Measurements from ENCODE around the gene CLDN11. TPM values are rescaled to one million over a fixed set of nuclear protein-coding genes. Genes with fewer than 3 reads are reported as not detected.
A peak's percentile ranks its signal among the peaks of the same experiment; 100 is the strongest.

Gene CLDN11
- total and polyA plus RNA-seq, 7 experiments from 2014 or later, result not detected

DNA sequence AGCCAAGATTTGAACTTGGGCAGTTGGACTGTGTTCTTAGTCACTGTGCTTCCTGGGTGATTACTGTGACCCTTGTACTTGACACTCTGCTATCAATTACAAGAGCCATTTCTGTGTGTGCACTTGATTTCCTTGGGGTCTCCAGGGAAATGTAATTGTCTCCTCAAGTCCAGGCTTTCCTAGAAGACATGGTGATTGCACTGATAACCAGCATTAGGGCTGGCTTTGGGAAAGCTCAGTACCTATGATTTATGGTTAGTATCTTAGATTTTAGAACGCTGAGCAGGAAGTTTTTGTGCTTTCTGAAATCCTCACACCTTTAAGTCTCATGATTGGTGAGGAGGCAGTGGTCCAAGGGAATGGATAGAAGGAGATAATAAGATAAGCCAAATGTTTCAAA lies 1.6 kb upstream of the CLDN11 start:
- Histone ChIP-seq H3K4me3 (ENCODE audit: low read length) (no peak overlapping the region), H3K4me1 (ENCODE audit: control insufficient read depth in 2 of 2, insufficient read depth in 2 of 2, low read length in 2 of 2) (peaks cover 6 to 11% of the 10 kb centered on the region in 2 donors), H3K27me3 (ENCODE audit: control insufficient read depth in 2 of 2, insufficient read depth in 2 of 2, low read length in 2 of 2) (peaks cover 0 to 16% of the 10 kb centered on the region in 2 donors), H3K36me3 (ENCODE audit: control insufficient read depth in 2 of 3, insufficient read depth in 3 of 3, low read length in 3 of 3) (no peaks in the 10 kb centered on the region), H3K27ac (ENCODE audit: low read depth, low read length) (no peak overlapping the region), H3K9me3 (ENCODE audit: control insufficient read depth in 2 of 3, low read length in 3 of 3) (no peaks in the 10 kb centered on the region)
- Mint-ChIP-seq H3K27me3 (peaks cover 28 to 67% (median 30%) of the 10 kb centered on the region in 5 donors), H3K4me1 (peaks cover 11 to 24% (median 12%) of the 10 kb centered on the region in 7 donors), H3K4me3 (peak overlapping the region in 4 of 10 donors; percentile 12 to 88 (median 18)), H3K27ac (no peak overlapping the region), H3K36me3 (peaks cover 0 to 6% (median 0%) of the 10 kb centered on the region in 5 donors), H3K9me3 (peaks cover 0 to 3% (median 0%) of the 10 kb centered on the region in 11 donors)
- intact Hi-C loops (cut with micrococcal nuclease), result loop anchor here (10.0 kb wide), 4 partner anchors 548 to 1358 kb away; partner anchors contain the start of gene LRRC31 (in 1 of the 2)
- ChIA-PET CTCF (interaction anchor here (1.4 kb wide), 1 partner anchor 395 kb away, joined by 3 read pairs; no protein-coding TSS in a partner anchor), POLR2A (no interaction called here)
- ATAC-seq, result no peak
- DNase-seq, result no peak

DNA sequence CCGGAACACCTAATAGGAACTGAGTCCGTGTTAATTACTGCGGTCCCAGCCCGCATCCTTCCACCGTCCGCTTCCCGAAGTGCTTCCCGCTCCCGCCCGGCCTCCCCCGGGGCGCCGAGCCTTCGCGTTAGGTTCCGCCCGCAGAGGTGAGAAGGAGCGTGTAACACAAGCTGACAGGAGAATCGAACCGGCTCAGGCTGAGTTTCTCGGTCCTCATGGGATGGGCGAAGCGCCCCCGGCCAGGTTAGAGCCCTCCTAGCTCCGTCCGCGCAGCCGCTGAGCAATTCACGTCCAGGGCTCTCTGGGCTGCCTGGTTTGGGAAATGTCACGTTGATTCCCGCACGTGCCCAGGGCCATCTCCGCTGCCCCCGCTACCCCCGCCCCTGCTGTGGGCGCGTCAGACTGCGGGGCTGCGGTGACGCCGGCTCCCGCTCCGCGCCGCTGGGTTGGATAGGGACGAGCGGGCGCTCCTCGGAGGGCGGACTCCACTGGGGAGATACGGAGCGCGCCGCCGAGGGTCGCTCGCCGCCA lies 954 bp downstream of the CLDN11 start:
- H3K4me1 ChIP-seq (ENCODE audit: control insufficient read depth in 2 of 2, insufficient read depth in 2 of 2, low read length in 2 of 2), result peaks cover 6 to 11% of the 10 kb centered on the region in 2 donors
- peaks cover 0 to 16% of the 10 kb centered on the region in 2 donors for H3K27me3 ChIP-seq (ENCODE audit: control insufficient read depth in 2 of 2, insufficient read depth in 2 of 2, low read length in 2 of 2)
- intact Hi-C loops (cut with micrococcal nuclease), result loop anchor here (10.0 kb wide), 4 partner anchors 545 to 1355 kb away; partner anchors contain the start of gene LRRC31 (in 1 of the 2)
- ATAC-seq (no peak), DNase-seq (peak in 1 of 9 donors; percentile 1)
- H3K36me3 Mint-ChIP-seq, result peaks cover 0 to 16% (median 5%) of the 10 kb centered on the region in 5 donors
- peaks cover 11 to 24% (median 12%) of the 10 kb centered on the region in 7 donors for H3K4me1 Mint-ChIP-seq
- H3K36me3 ChIP-seq (ENCODE audit: control insufficient read depth in 2 of 3, insufficient read depth in 3 of 3, low read length in 3 of 3), result no peaks in the 10 kb centered on the region
- no peak overlapping the region for H3K27ac ChIP-seq (ENCODE audit: low read depth, low read length)
- peaks cover 28 to 63% (median 37%) of the 10 kb centered on the region in 5 donors for H3K27me3 Mint-ChIP-seq
- H3K4me3 Mint-ChIP-seq, result peak overlapping the region in 9 of 10 donors; percentile 18 to 82 (median 49)
- H3K27ac Mint-ChIP-seq, result no peak overlapping the region
- POLR2A ChIA-PET, result no interaction called here
- H3K9me3 Mint-ChIP-seq, result peaks cover 0 to 3% (median 0%) of the 10 kb centered on the region in 11 donors
- H3K9me3 ChIP-seq (ENCODE audit: control insufficient read depth in 2 of 3, low read length in 3 of 3), result no peaks in the 10 kb centered on the region
- CTCF ChIA-PET, result no interaction called here
- peak overlapping the region; percentile 37 for H3K4me3 ChIP-seq (ENCODE audit: low read length)

DNA sequence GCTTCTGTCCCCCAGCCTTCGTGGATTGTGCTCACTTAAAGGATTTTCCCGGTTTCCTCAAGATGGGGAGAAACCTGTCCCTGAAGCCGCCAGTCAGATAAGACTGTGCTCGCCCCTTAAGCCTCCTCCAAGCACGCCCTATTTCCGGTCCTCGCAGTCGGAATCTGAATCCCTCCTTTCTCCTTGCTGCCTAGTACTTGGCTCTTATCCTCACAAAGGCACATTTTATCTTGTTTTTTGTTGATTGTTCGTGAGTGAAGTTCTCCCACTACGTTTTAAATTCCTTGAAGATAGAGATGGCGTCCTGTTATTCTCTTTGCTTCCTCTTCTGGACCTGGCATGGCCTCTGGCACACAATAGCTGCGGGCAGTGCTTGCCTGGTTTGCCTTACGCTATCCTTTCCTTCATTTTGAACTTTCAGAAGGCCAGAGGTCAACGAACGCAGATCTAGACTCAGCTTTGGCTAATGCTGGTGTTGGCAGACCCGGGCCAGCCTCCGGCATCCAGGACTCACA lies 1.7 kb downstream of the CLDN11 start:
- Histone ChIP-seq H3K27ac (ENCODE audit: low read depth, low read length) (no peak overlapping the region), H3K4me3 (ENCODE audit: low read length) (no peak overlapping the region), H3K27me3 (ENCODE audit: control insufficient read depth in 2 of 2, insufficient read depth in 2 of 2, low read length in 2 of 2) (peaks cover 0 to 16% of the 10 kb centered on the region in 2 donors), H3K36me3 (ENCODE audit: control insufficient read depth in 2 of 3, insufficient read depth in 3 of 3, low read length in 3 of 3) (no peaks in the 10 kb centered on the region), H3K9me3 (ENCODE audit: control insufficient read depth in 2 of 3, low read length in 3 of 3) (no peaks in the 10 kb centered on the region), H3K4me1 (ENCODE audit: control insufficient read depth in 2 of 2, insufficient read depth in 2 of 2, low read length in 2 of 2) (peaks cover 6 to 11% of the 10 kb centered on the region in 2 donors)
- Mint-ChIP-seq H3K36me3 (peaks cover 0 to 16% (median 5%) of the 10 kb centered on the region in 5 donors), H3K4me3 (peak overlapping the region in 9 of 10 donors; percentile 41 to 80 (median 61)), H3K9me3 (peaks cover 0 to 3% (median 0%) of the 10 kb centered on the region in 11 donors), H3K27ac (no peak overlapping the region), H3K27me3 (peaks cover 28 to 63% (median 38%) of the 10 kb centered on the region in 5 donors), H3K4me1 (peaks cover 11 to 24% (median 12%) of the 10 kb centered on the region in 7 donors)
- ChIA-PET POLR2A (no interaction called here), CTCF (no interaction called here)
- no peak for DNase-seq
- ATAC-seq, result no peak
- intact Hi-C loops (cut with micrococcal nuclease), result no loop called here

DNA sequence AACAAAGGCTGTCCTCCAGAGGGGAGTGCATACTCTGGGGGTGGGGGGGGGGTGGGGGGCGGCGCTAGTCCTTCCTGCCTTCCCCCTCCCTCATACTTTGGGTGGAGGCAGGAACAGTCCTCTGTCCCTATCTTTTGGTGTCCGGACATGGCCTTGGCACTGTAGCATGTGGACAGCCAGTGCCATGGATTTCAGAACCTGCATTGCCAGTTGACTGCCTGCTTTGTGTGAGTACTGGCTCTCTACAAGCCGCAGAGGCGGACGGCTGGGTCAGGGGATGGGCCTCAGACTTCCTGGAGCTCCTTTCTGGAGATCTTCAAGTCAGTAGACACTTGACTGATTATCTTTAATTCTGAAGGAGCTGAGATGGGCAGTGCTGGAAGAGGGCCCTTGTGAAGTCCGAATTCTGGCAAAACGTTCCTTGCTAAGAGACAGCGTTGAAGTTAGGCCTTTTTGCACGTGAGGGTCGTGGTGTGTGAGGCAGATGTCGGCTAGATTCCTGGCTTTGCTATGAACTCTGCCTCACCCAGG lies 2.5 kb downstream of the CLDN11 start:
- H3K4me1 ChIP-seq (ENCODE audit: control insufficient read depth in 2 of 2, insufficient read depth in 2 of 2, low read length in 2 of 2), result peaks cover 6 to 11% of the 10 kb centered on the region in 2 donors
- no peak overlapping the region for H3K27ac ChIP-seq (ENCODE audit: low read depth, low read length)
- POLR2A ChIA-PET, result no interaction called here
- Mint-ChIP-seq H3K27ac (no peak overlapping the region), H3K9me3 (peaks cover 0 to 3% (median 0%) of the 10 kb centered on the region in 11 donors), H3K4me3 (peak overlapping the region in 1 of 10 donors; percentile 61), H3K36me3 (peaks cover 0 to 16% (median 5%) of the 10 kb centered on the region in 5 donors), H3K4me1 (peaks cover 11 to 24% (median 12%) of the 10 kb centered on the region in 7 donors), H3K27me3 (peaks cover 28 to 56% (median 38%) of the 10 kb centered on the region in 5 donors)
- CTCF ChIA-PET, result no interaction called here
- no peaks in the 10 kb centered on the region for H3K36me3 ChIP-seq (ENCODE audit: control insufficient read depth in 2 of 3, insufficient read depth in 3 of 3, low read length in 3 of 3)
- peaks cover 0 to 16% of the 10 kb centered on the region in 2 donors for H3K27me3 ChIP-seq (ENCODE audit: control insufficient read depth in 2 of 2, insufficient read depth in 2 of 2, low read length in 2 of 2)
- H3K9me3 ChIP-seq (ENCODE audit: control insufficient read depth in 2 of 3, low read length in 3 of 3), result no peaks in the 10 kb centered on the region
- intact Hi-C loops (cut with micrococcal nuclease), result no loop called here
- ATAC-seq (no peak), DNase-seq (no peak)
- no peak overlapping the region for H3K4me3 ChIP-seq (ENCODE audit: low read length)

DNA sequence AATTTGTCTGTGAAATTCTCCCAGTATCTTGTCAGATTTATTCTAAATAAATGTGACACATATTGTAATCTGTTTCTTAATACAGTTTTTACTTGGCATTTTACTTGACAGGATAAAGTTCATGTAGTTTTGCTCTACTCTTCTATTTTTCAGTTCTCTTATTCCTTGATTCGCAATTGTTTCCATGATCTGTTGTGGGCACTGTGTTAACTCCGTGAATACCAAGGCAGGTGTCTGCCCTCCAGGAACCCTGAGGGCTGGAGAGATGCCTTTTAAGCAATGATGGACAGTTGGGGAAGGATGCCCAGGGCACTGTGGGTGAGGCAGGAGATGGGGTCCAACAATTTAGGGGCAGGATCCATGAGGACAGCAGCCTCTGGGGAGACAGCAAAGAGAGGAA lies 3.1 kb downstream of the CLDN11 start:
- Mint-ChIP-seq H3K4me1 (peaks cover 11 to 24% (median 12%) of the 10 kb centered on the region in 7 donors), H3K27ac (peak overlapping the region in 1 of 9 donors; percentile 54), H3K27me3 (peaks cover 28 to 50% (median 38%) of the 10 kb centered on the region in 5 donors), H3K36me3 (peaks cover 0 to 16% (median 5%) of the 10 kb centered on the region in 5 donors), H3K9me3 (peaks cover 0 to 3% (median 0%) of the 10 kb centered on the region in 11 donors), H3K4me3 (no peak overlapping the region)
- Histone ChIP-seq H3K36me3 (ENCODE audit: control insufficient read depth in 2 of 3, insufficient read depth in 3 of 3, low read length in 3 of 3) (no peaks in the 10 kb centered on the region), H3K4me1 (ENCODE audit: control insufficient read depth in 2 of 2, insufficient read depth in 2 of 2, low read length in 2 of 2) (peaks cover 6 to 11% of the 10 kb centered on the region in 2 donors), H3K27me3 (ENCODE audit: control insufficient read depth in 2 of 2, insufficient read depth in 2 of 2, low read length in 2 of 2) (peaks cover 0 to 16% of the 10 kb centered on the region in 2 donors), H3K4me3 (ENCODE audit: low read length) (no peak overlapping the region), H3K27ac (ENCODE audit: low read depth, low read length) (no peak overlapping the region), H3K9me3 (ENCODE audit: control insufficient read depth in 2 of 3, low read length in 3 of 3) (no peaks in the 10 kb centered on the region)
- ChIA-PET POLR2A (no interaction called here), CTCF (interaction anchor here (0.6 kb wide), 1 partner anchor 250 kb away, joined by 6 read pairs; no protein-coding TSS in a partner anchor)
- ATAC-seq, result no peak
- intact Hi-C loops (cut with micrococcal nuclease), result no loop called here
- DNase-seq, result no peak

DNA sequence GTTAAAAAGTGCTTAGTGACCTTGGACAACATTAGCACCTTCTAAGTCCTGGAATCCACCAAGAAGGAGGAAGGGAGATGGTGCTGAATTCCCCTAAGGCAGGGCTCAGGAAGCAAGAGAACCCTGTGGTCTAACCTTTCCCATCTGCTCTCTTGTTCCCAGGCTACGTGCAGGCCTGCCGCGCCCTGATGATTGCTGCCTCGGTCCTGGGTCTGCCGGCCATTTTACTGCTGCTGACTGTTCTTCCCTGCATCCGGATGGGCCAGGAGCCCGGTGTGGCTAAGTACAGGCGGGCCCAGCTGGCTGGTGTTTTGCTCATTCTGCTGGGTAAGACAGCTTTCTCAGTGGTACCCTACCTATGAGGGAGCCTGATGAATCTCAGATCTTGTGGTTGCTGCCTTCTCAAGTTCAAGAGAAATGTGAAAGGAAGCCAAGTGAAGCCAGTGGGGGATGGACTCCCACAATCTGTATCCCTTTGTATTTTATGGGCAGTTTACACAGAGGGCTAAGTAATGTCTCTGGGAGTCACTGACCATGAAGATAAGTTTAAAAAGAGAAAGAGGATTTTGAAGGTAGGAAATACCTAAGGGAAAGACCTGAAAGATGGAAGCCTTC lies 4.4 kb downstream of the CLDN11 start:
- POLR2A ChIA-PET, result no interaction called here
- CTCF ChIA-PET, result interaction anchor here (0.6 kb wide), 1 partner anchor 49 kb away, joined by 8 read pairs; no protein-coding TSS in a partner anchor

More for the DNA sequence above, 4.4 kb downstream of the CLDN11 start:
- Histone ChIP-seq H3K4me1 (ENCODE audit: control insufficient read depth in 2 of 2, insufficient read depth in 2 of 2, low read length in 2 of 2) (peaks cover 6 to 11% of the 10 kb centered on the region in 2 donors), H3K36me3 (ENCODE audit: control insufficient read depth in 2 of 3, insufficient read depth in 3 of 3, low read length in 3 of 3) (no peaks in the 10 kb centered on the region), H3K27me3 (ENCODE audit: control insufficient read depth in 2 of 2, insufficient read depth in 2 of 2, low read length in 2 of 2) (peaks cover 0 to 12% of the 10 kb centered on the region in 2 donors), H3K27ac (ENCODE audit: low read depth, low read length) (no peak overlapping the region), H3K9me3 (ENCODE audit: control insufficient read depth in 2 of 3, low read length in 3 of 3) (no peaks in the 10 kb centered on the region), H3K4me3 (ENCODE audit: low read length) (no peak overlapping the region)
- DNase-seq (no peak), ATAC-seq (no peak)
- Mint-ChIP-seq H3K27me3 (peaks cover 18 to 39% (median 26%) of the 10 kb centered on the region in 5 donors), H3K4me1 (peaks cover 10 to 18% (median 11%) of the 10 kb centered on the region in 7 donors), H3K27ac (no peak overlapping the region), H3K9me3 (peaks cover 0 to 3% (median 0%) of the 10 kb centered on the region in 11 donors), H3K4me3 (no peak overlapping the region), H3K36me3 (peaks cover 0 to 10% (median 3%) of the 10 kb centered on the region in 5 donors)
- intact Hi-C loops (cut with micrococcal nuclease), result no loop called here

Data from naive thymus-derived CD4-positive, alpha-beta T cell (primary cell).